Measurements from ENCODE around the gene RBMS2. TPM values are rescaled to one million over a fixed set of nuclear protein-coding genes. Genes with fewer than 3 reads are reported as not detected.

RBMS2 gene
- total RNA-seq, 3 donors from 2014 or later (not counting 1 experiment from before 2014, with no cell fraction given): 10.8 to 16.5 (median 15.6) TPM

GRCh38 chr12:56629459-56630179 lies 108.0 kb downstream of the RBMS2 start:
- Mint-ChIP-seq H3K36me3 (no peaks in the 10 kb centered on the region), H3K4me1 (peaks cover 56 to 69% of the 10 kb centered on the region in 2 donors), H3K27ac (peak overlapping the region; percentile 85), H3K4me3 (peak overlapping the region; percentile 89), H3K27me3 (ENCODE audit: low read depth in 2 of 2) (no peaks in the 10 kb centered on the region), H3K9me3 (no peaks in the 10 kb centered on the region)
- under 1% methylated on average over 44 of the region's 46 CpGs for WGBS (ENCODE audit: insufficient coverage)
- peak; percentile 47 to 75 for DNase-seq
- ATAC-seq: peak; percentile 30 to 39 (median 38)
- Histone ChIP-seq H3K9me3 (ENCODE audit: control insufficient read depth, insufficient read depth, low read length) (no peaks in the 10 kb centered on the region), H3K4me1 (ENCODE audit: control insufficient read depth, insufficient read depth, low read length) (peaks cover 57% of the 10 kb centered on the region), H3K4me3 (ENCODE audit: low read length) (peak overlapping the region; percentile 97), H3K27ac (ENCODE audit: low read length) (peak overlapping the region; percentile 96), H3K36me3 (ENCODE audit: control insufficient read depth, insufficient read depth, low read length) (peaks cover 10% of the 10 kb centered on the region), H3K27me3 (ENCODE audit: control insufficient read depth, insufficient read depth, low read length) (no peaks in the 10 kb centered on the region)
- TF ChIP-seq, protein P1, sequence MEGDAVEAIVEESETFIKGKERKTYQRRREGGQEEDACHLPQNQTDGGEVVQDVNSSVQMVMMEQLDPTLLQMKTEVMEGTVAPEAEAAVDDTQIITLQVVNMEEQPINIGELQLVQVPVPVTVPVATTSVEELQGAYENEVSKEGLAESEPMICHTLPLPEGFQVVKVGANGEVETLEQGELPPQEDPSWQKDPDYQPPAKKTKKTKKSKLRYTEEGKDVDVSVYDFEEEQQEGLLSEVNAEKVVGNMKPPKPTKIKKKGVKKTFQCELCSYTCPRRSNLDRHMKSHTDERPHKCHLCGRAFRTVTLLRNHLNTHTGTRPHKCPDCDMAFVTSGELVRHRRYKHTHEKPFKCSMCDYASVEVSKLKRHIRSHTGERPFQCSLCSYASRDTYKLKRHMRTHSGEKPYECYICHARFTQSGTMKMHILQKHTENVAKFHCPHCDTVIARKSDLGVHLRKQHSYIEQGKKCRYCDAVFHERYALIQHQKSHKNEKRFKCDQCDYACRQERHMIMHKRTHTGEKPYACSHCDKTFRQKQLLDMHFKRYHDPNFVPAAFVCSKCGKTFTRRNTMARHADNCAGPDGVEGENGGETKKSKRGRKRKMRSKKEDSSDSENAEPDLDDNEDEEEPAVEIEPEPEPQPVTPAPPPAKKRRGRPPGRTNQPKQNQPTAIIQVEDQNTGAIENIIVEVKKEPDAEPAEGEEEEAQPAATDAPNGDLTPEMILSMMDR (IDR thresholded peaks at IDR 0.05): no peak
- intact Hi-C loops (cut with micrococcal nuclease): loop anchor here (1.0 to 2.0 kb wide), 3 partner anchors 17 to 109 kb away; partner anchors contain the start of genes PTGES3 and RBMS2

GRCh38 chr12:56630180-56630632 lies 108.6 kb downstream of the RBMS2 start, which contains the start of gene BAZ2A:
TSS of gene BAZ2A (minus strand) at chr12:56630326. CDS start at chr12:56617530, 12,796 bp downstream.
- H3K9me3 Mint-ChIP-seq: no peaks in the 10 kb centered on the region
- H3K27me3 Mint-ChIP-seq (ENCODE audit: low read depth in 2 of 2): no peaks in the 10 kb centered on the region
- H3K27ac Mint-ChIP-seq: peak within 1 kb of the TSS; percentile 85 to 93
- peak; percentile 70 to 88 (median 78) for ATAC-seq
- H3K4me1 ChIP-seq (ENCODE audit: control insufficient read depth, insufficient read depth, low read length): peaks cover 61% of the 10 kb centered on the region
- TF ChIP-seq, protein P1 (IDR thresholded peaks at IDR 0.05): no peak
- H3K27ac ChIP-seq (ENCODE audit: low read length): peak within 1 kb of the TSS; percentile 96
- H3K4me3 Mint-ChIP-seq: peak within 1 kb of the TSS; percentile 89
- H3K4me3 ChIP-seq (ENCODE audit: low read length): peak within 1 kb of the TSS; percentile 97
- no peaks in the 10 kb centered on the region for H3K36me3 Mint-ChIP-seq
- under 1% methylated on average over 31 of the region's 31 CpGs for WGBS (ENCODE audit: insufficient coverage)
- no peaks in the 10 kb centered on the region for H3K9me3 ChIP-seq (ENCODE audit: control insufficient read depth, insufficient read depth, low read length)
- H3K36me3 ChIP-seq (ENCODE audit: control insufficient read depth, insufficient read depth, low read length): peaks cover 10% of the 10 kb centered on the region
- peak; percentile 84 to 89 for DNase-seq
- H3K4me1 Mint-ChIP-seq: peaks cover 62 to 74% of the 10 kb centered on the region in 2 donors
- no peaks in the 10 kb centered on the region for H3K27me3 ChIP-seq (ENCODE audit: control insufficient read depth, insufficient read depth, low read length)
- intact Hi-C loops (cut with micrococcal nuclease): loop anchor here (2.0 kb wide), 1 partner anchor 109 kb away; the partner anchor contains the start of gene RBMS2

DNA sequence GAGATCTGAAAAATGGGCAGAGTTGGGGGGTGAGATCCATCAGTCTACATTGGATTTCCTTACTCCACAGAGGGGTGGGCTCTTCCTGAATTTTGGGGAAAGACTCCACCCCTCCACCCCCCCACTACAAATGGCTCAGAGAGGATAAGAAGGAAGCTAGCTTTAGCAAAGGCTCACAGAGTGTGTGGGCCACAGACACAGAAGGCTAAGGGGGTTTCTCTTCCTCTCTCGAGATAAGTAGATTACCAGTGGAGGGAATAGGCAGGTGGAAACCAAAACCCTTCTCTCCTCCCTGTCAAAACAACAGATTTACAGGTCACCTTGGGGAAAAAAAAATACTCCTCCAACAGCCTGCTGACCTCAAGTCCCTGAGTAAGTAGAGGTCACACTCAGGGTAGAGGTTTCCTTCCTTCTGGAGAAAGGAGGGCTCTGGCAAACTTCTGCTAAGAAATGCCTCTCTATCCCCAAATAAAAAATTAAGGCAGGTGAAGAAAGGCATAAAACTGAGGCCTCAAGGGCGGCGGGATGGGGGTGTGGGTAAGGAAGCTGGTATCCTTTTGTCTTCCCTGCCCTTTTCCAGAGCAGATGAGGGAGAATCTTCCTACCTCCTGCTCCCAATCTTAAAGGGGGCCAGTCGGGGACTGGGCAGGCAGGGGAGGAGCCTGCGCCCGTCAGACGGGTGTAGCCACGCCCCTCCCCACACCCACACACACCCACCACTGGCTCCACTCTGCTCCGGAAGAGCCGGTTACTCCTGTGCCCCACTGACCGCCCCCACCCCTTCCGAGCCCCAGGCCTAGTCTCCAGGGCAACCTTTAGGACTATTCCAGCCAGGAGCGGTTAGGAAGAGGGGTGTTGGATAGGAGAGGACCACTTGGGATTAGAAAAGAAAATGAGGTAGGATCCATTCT lies 110.4 kb downstream of the RBMS2 start:
- Histone ChIP-seq H3K4me3 (ENCODE audit: low read length) (no peak overlapping the region), H3K27me3 (ENCODE audit: control insufficient read depth, insufficient read depth, low read length) (no peaks in the 10 kb centered on the region)
- no peaks in the 10 kb centered on the region for H3K36me3 Mint-ChIP-seq

More for the DNA sequence above, 110.4 kb downstream of the RBMS2 start:
- intact Hi-C loops (cut with micrococcal nuclease): loop anchor here (2.0 kb wide), 1 partner anchor 111 kb away; the partner anchor contains the start of gene RBMS2
- Mint-ChIP-seq H3K4me1 (peaks cover 61 to 81% of the 10 kb centered on the region in 2 donors), H3K27me3 (ENCODE audit: low read depth in 2 of 2) (no peaks in the 10 kb centered on the region), H3K27ac (peak overlapping the region; percentile 85 to 93), H3K4me3 (peak overlapping the region; percentile 89), H3K9me3 (no peaks in the 10 kb centered on the region)
- peak; percentile 52 to 76 for DNase-seq
- Histone ChIP-seq H3K36me3 (ENCODE audit: control insufficient read depth, insufficient read depth, low read length) (peaks cover under 1% of the 10 kb centered on the region), H3K9me3 (ENCODE audit: control insufficient read depth, insufficient read depth, low read length) (no peaks in the 10 kb centered on the region), H3K4me1 (ENCODE audit: control insufficient read depth, insufficient read depth, low read length) (peaks cover 78% of the 10 kb centered on the region), H3K27ac (ENCODE audit: low read length) (peak overlapping the region; percentile 61)
- TF ChIP-seq, protein P1 (IDR thresholded peaks at IDR 0.05): no peak
- WGBS (ENCODE audit: insufficient coverage): 0% methylated on average over 9 of the region's 13 CpGs
- ATAC-seq: peak in 2 of 3 donors; percentile 8 to 23

All from natural killer cell (primary cell).